Measurements from ENCODE around the gene SLC39A9.

Gene SLC39A9

GRCh38 chr14:69428289-69428998 is 30.0 kb downstream of the SLC39A9 start (continued):
- TF ChIP-seq PRDM2 (tag by site-specific recombination; IDR thresholded peaks at IDR 0.05; ENCODE audit: borderline replicate concordance) (no peak), EGR2 (tag by site-specific recombination; IDR thresholded peaks at IDR 0.05; ENCODE audit: low read depth) (no peak), ZNF391 (tag by site-specific recombination; IDR thresholded peaks at IDR 0.05; ENCODE audit: borderline replicate concordance, low read depth) (no peak), OSR2 (tag by site-specific recombination; IDR thresholded peaks at IDR 0.05) (no peak), ZNF473 (tag by site-specific recombination; IDR thresholded peaks at IDR 0.05) (no peak), ZNF423 (tag by site-specific recombination; IDR thresholded peaks at IDR 0.05) (no peak), ZNF155 (tag by site-specific recombination; IDR thresholded peaks at IDR 0.05) (no peak), ZNF398 (tag by site-specific recombination; IDR thresholded peaks at IDR 0.05) (no peak), ZNF133 (tag by site-specific recombination; IDR thresholded peaks at IDR 0.05) (no peak)

- Histone ChIP-seq H3K9me3 (ENCODE audit: control insufficient read depth, insufficient read depth, low read depth, low read length) (no peaks in the 10 kb centered on the region; the same call in 1 of the 2 replicates), H3K36me3 (ENCODE audit: control insufficient read depth in 2 of 2, insufficient read depth in 1 of 2, low read length in 2 of 2) (peaks cover 11 to 37% of the 10 kb centered on the region in 2 experiments), H3K4me3 (ENCODE audit: low read depth, low read length) (no peak overlapping the region), H3K27ac (ENCODE audit: extremely low read depth, low read depth, low read length) (no peak overlapping the region), H3K4me1 (ENCODE audit: control insufficient read depth, insufficient read depth, low read length) (no peaks in the 10 kb centered on the region)
- ChIA-PET CTCF (interaction anchor here (1.3 kb wide), 1 partner anchor 31 kb away, joined by 3 read pairs; no protein-coding TSS in a partner anchor), POLR2A (no interaction called here)
- TF ChIP-seq ZNF148 (tag by site-specific recombination; IDR thresholded peaks at IDR 0.05; ENCODE audit: borderline replicate concordance) (no peak), ZNF664 (tag by site-specific recombination; IDR thresholded peaks at IDR 0.05) (no peak), ATF2 (tag by site-specific recombination; IDR thresholded peaks at IDR 0.05; ENCODE audit: low read depth) (no peak), ZNF558 (tag by site-specific recombination; IDR thresholded peaks at IDR 0.05) (no peak), HOXC10 (CRISPR knock-in tag; IDR thresholded peaks at IDR 0.05) (no peak), ZBTB44 (tag by site-specific recombination; IDR thresholded peaks at IDR 0.05) (no peak), KLF8 (tag by site-specific recombination; IDR thresholded peaks at IDR 0.05) (no peak), ZNF416 (tag by site-specific recombination; IDR thresholded peaks at IDR 0.05) (no peak), ZNF366 (tag by site-specific recombination; conservative IDR thresholded peaks at IDR 0.05) (no peak)
Measured at GRCh38 chr14:69429643-69430042, 31.2 kb downstream of the SLC39A9 start.

Data from HEK293 (cell line).